GM06990 (cell line): Measurements from ENCODE around the gene CARD11.

Experiments
- DNase-seq: peaks from one replicate; pipeline ENCODE4 v3.0.0-alpha.2; 2011; ENCODE audit not compliant: insufficient read length; ENCODE audit errors: extremely low read depth
- H3K27me3 ChIP-seq: replicated peaks from 2 replicates; pipeline ENCODE4 v1.6.0; 2011; ENCODE audit warnings: low read length; ENCODE audit not compliant: control insufficient read depth, insufficient read depth
- H3K36me3 ChIP-seq: 2 replicates; pipeline ENCODE4 v1.5.1; 2011; ENCODE audit warnings: low read length; ENCODE audit not compliant: control insufficient read depth, insufficient read depth
- H3K4me3 ChIP-seq: replicated peaks from 2 replicates; pipeline ENCODE4 v1.5.1; 2011; ENCODE audit warnings: low read depth, mild to moderate bottlenecking, control low read depth, low read length
- TF ChIP-seq, protein P1 (sequence below): IDR thresholded peaks from 2 replicates; pipeline ENCODE4 v1.5.1; 2011; ENCODE audit warnings: low read length, control low read depth, mild to moderate bottlenecking, inconsistent platforms; ENCODE audit not compliant: insufficient read depth, poor library complexity, severe bottlenecking

CARD11 gene

DNA sequence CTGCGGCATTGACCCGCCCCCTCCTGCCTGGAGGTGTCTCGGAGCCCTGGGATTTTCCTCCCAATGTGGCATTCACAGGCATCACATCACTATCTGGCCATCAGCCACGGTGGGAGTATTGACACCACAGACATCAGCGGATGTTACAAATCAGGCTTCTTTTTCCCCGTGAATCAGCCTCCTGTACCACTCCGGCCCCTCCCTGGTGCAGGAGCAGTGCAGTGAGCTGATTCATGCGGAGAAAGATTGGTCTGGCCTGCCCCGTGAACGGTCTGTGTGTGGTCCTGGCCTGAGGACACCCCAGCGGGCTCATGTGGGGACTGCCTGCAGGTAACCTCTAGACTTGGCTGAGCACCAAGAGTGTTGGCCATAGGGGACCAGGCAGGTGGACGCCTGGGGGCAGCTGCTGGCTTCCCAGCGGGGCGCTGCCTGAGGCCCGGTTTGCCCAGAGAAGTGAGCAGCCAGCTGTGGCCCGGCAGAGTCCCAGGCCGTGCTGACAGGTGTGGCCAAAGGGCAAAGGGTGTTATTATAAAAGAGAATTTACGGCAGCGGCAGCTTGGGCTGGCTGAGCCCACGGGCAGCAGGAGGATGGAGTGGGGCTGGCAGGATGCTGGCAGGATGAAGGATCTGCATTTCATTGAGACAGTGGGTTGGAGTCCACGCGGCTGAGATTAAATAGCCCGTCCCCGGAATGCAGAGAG lies 167.5 kb downstream of the CARD11 start:
- Histone ChIP-seq H3K4me3 (no peak overlapping the region), H3K36me3 (no peaks in the 10 kb centered on the region), H3K27me3 (no peaks in the 10 kb centered on the region)
- TF ChIP-seq, protein P1, sequence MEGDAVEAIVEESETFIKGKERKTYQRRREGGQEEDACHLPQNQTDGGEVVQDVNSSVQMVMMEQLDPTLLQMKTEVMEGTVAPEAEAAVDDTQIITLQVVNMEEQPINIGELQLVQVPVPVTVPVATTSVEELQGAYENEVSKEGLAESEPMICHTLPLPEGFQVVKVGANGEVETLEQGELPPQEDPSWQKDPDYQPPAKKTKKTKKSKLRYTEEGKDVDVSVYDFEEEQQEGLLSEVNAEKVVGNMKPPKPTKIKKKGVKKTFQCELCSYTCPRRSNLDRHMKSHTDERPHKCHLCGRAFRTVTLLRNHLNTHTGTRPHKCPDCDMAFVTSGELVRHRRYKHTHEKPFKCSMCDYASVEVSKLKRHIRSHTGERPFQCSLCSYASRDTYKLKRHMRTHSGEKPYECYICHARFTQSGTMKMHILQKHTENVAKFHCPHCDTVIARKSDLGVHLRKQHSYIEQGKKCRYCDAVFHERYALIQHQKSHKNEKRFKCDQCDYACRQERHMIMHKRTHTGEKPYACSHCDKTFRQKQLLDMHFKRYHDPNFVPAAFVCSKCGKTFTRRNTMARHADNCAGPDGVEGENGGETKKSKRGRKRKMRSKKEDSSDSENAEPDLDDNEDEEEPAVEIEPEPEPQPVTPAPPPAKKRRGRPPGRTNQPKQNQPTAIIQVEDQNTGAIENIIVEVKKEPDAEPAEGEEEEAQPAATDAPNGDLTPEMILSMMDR: no peak
- no peak for DNase-seq

GRCh38 chr7:2873686-2874551 lies 169.7 kb downstream of the CARD11 start:
- DNase-seq: no peak
- no peaks in the 10 kb centered on the region for H3K36me3 ChIP-seq
- H3K4me3 ChIP-seq: no peak overlapping the region
- H3K27me3 ChIP-seq: no peaks in the 10 kb centered on the region
- TF ChIP-seq, protein P1: no peak

- DNase-seq: no peak
- no peaks in the 10 kb centered on the region for H3K27me3 ChIP-seq
- H3K36me3 ChIP-seq: no peaks in the 10 kb centered on the region
- no peak overlapping the region for H3K4me3 ChIP-seq
- TF ChIP-seq, protein P1: no peak
Observed at GRCh38 chr7:2873146-2873545, 170.5 kb downstream of the CARD11 start.

DNA sequence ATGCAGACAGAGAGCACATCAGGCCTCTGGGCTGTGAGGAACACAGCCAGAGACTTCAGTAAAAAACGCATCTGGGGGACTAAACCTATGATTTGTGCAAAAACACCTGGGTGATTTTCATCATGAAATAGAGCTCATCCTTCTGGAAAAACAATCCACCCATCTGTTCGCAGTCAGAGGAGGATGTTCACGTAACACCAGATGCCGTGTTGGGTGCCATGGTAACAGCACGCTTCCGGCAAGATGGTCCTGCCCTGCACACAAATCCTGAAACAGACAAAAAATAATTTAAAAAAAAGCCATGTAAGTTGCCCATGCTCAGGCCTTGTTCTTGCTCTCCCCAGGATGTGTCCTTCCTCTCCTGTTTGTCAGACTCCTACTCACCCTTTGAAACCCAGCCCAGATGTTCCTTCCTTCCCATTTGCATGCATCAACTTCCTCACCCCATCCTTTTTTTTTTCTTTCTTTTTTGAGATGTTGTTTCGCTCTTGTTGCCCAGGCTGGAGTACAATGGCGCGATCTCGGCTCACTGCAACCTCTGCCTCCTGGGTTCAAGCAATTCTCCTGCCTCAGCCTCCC lies 171.3 kb downstream of the CARD11 start:
- Histone ChIP-seq H3K27me3 (no peaks in the 10 kb centered on the region), H3K36me3 (no peaks in the 10 kb centered on the region), H3K4me3 (no peak overlapping the region)
- TF ChIP-seq, protein P1: no peak
- DNase-seq: no peak

- Histone ChIP-seq H3K27me3 (no peaks in the 10 kb centered on the region), H3K4me3 (no peak overlapping the region), H3K36me3 (no peaks in the 10 kb centered on the region)
- no peak for DNase-seq
- TF ChIP-seq, protein P1: no peak
Observed at GRCh38 chr7:2870471-2870931, 173.2 kb downstream of the CARD11 start.
